ENCODE results near the gene SPINK8.

The SPINK8 gene

DNA sequence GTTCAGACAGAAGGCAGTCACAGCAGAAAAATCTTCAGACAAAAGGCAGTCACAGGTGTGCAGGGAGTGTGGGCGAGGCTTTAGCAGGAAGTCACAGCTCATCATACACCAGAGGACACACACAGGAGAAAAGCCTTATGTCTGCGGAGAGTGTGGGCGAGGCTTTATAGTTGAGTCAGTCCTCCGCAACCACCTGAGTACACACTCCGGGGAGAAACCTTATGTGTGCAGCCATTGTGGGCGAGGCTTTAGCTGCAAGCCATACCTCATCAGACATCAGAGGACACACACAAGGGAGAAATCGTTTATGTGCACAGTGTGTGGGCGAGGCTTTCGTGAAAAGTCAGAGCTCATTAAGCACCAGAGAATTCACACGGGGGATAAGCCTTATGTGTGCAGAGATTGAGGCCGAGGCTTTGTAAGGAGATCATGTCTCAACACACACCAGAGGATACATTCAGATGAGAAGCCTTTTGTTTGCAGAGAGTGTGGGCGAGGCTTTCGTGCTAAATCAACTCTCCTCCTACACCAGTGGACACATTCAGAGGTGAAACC, 65.0 kb downstream of the SPINK8 start:
- Histone ChIP-seq H3K4me3 (ENCODE audit: low read depth, low read length, poor library complexity, severe bottlenecking) (no peak overlapping the region), H3K27me3 (ENCODE audit: insufficient read depth, low read length) (no peaks in the 10 kb centered on the region), H3K36me3 (ENCODE audit: insufficient read depth, low read length) (peaks cover 68% of the 10 kb centered on the region), H3F3A (ENCODE audit: insufficient read depth, low read length) (no peaks in the 10 kb centered on the region), H3K4me2 (ENCODE audit: low read length) (no peak overlapping the region), H3K4me1 (ENCODE audit: insufficient read depth, low read length, severe bottlenecking) (no peaks in the 10 kb centered on the region), H3K9me2 (ENCODE audit: low read depth, low read length) (no peaks in the 10 kb centered on the region), H4K20me1 (ENCODE audit: insufficient read depth, low read length) (no peaks in the 10 kb centered on the region), H3K9me3 (ENCODE audit: low read length) (no peaks in the 10 kb centered on the region), H2AFZ (ENCODE audit: low read length) (no peak overlapping the region), H3K9ac (ENCODE audit: low read length) (no peak overlapping the region), H3K79me2 (ENCODE audit: insufficient read depth, low read length) (no peaks in the 10 kb centered on the region), H3K27ac (ENCODE audit: low read depth, low read length, poor library complexity, severe bottlenecking) (no peak overlapping the region)
- TF ChIP-seq CTCF (IDR thresholded peaks at IDR 0.05; ENCODE audit: low read length): no peak
- no peak for TF ChIP-seq EZH2 (IDR thresholded peaks at IDR 0.05; ENCODE audit: borderline replicate concordance, low read length)

- no peak overlapping the region for H3K4me3 ChIP-seq (ENCODE audit: low read depth, low read length, poor library complexity, severe bottlenecking)
Measured at GRCh38 chr3:48267782-48268181, 65.7 kb downstream of the SPINK8 start.

DNA sequence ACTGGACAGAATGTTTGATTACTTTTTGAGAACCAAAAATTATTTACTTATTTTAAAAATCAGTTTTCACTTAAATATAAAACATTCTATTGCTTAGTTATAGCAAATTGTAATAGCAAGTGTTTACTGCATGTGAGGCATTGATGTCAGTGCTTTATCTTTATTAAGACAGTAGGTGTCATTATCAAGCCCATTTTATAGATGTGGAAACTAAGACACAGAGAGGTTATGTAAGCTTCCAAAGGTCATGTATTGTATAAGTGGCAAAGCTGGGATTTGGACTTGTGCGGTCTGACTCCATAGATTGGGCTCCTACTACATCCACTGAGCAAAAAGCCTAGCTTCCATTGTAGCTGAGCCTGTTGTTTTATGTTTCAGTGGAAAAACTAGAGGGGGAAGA, 74.9 kb downstream of the SPINK8 start:
- H3K4me3 ChIP-seq (ENCODE audit: low read depth, low read length, poor library complexity, severe bottlenecking): no peak overlapping the region
- no peaks in the 10 kb centered on the region for H3K27me3 ChIP-seq (ENCODE audit: insufficient read depth, low read length)
- no peaks in the 10 kb centered on the region for H3K4me1 ChIP-seq (ENCODE audit: insufficient read depth, low read length, severe bottlenecking)
- no peaks in the 10 kb centered on the region for H3K9me2 ChIP-seq (ENCODE audit: low read depth, low read length)
- peaks cover 95% of the 10 kb centered on the region for H3K36me3 ChIP-seq (ENCODE audit: insufficient read depth, low read length)
- H3K9me3 ChIP-seq (ENCODE audit: low read length): peaks cover 3% of the 10 kb centered on the region; the same call in 1 of the 2 replicates
- no peaks in the 10 kb centered on the region for H3F3A ChIP-seq (ENCODE audit: insufficient read depth, low read length)
- H3K9ac ChIP-seq (ENCODE audit: low read length): no peak overlapping the region
- no peak overlapping the region for H2AFZ ChIP-seq (ENCODE audit: low read length)
- H3K27ac ChIP-seq (ENCODE audit: low read depth, low read length, poor library complexity, severe bottlenecking): no peak overlapping the region
- H3K4me2 ChIP-seq (ENCODE audit: low read length): no peak overlapping the region
- no peaks in the 10 kb centered on the region for H4K20me1 ChIP-seq (ENCODE audit: insufficient read depth, low read length)
- TF ChIP-seq CTCF (IDR thresholded peaks at IDR 0.05; ENCODE audit: low read length) (no peak), EZH2 (IDR thresholded peaks at IDR 0.05; ENCODE audit: borderline replicate concordance, low read length) (no peak)
- peaks cover 37% of the 10 kb centered on the region for H3K79me2 ChIP-seq (ENCODE audit: insufficient read depth, low read length)

More at GRCh38 chr3:48267782-48268181, 65.7 kb downstream of the SPINK8 start:
- TF ChIP-seq CTCF (IDR thresholded peaks at IDR 0.05; ENCODE audit: low read length): no peak
- TF ChIP-seq EZH2 (IDR thresholded peaks at IDR 0.05; ENCODE audit: borderline replicate concordance, low read length): no peak
- no peaks in the 10 kb centered on the region for H3K9me2 ChIP-seq (ENCODE audit: low read depth, low read length)
- H4K20me1 ChIP-seq (ENCODE audit: insufficient read depth, low read length): no peaks in the 10 kb centered on the region
- H2AFZ ChIP-seq (ENCODE audit: low read length): no peak overlapping the region
- H3K9me3 ChIP-seq (ENCODE audit: low read length): no peaks in the 10 kb centered on the region
- no peaks in the 10 kb centered on the region for H3F3A ChIP-seq (ENCODE audit: insufficient read depth, low read length)
- H3K4me1 ChIP-seq (ENCODE audit: insufficient read depth, low read length, severe bottlenecking): no peaks in the 10 kb centered on the region
- peaks cover 74% of the 10 kb centered on the region for H3K36me3 ChIP-seq (ENCODE audit: insufficient read depth, low read length)
- H3K27me3 ChIP-seq (ENCODE audit: insufficient read depth, low read length): no peaks in the 10 kb centered on the region
- no peak overlapping the region for H3K4me2 ChIP-seq (ENCODE audit: low read length)
- no peak overlapping the region for H3K9ac ChIP-seq (ENCODE audit: low read length)
- H3K79me2 ChIP-seq (ENCODE audit: insufficient read depth, low read length): no peaks in the 10 kb centered on the region
- H3K27ac ChIP-seq (ENCODE audit: low read depth, low read length, poor library complexity, severe bottlenecking): no peak overlapping the region

All from OCI-LY1 (cell line).